GM12875 (cell line): ENCODE measurements around the gene NLRP12.
"Not testable (repeated sequence)": the region's sequence is repeated elsewhere in the genome, so short reads cannot be mapped to it uniquely, and the experiment has no call there.

Experiments used
- H3K4me3 ChIP-seq: one replicate; pipeline ENCODE4 v1.5.1; 2011; ENCODE audit warnings: low read depth, low read length, control low read depth
- CTCF ChIP-seq: IDR thresholded peaks from 2 replicates; pipeline ENCODE4 v1.5.1; 2011; ENCODE audit warnings: low read depth, mild to moderate bottlenecking, control low read depth, inconsistent platforms, low read length, moderate library complexity, borderline replicate concordance; ENCODE audit not compliant: insufficient read depth

The NLRP12 gene

GRCh38 chr19:53853707-53854106, 29.6 kb upstream of the NLRP12 start:
- TF ChIP-seq CTCF: no peak
- no peak overlapping the region for H3K4me3 ChIP-seq

DNA sequence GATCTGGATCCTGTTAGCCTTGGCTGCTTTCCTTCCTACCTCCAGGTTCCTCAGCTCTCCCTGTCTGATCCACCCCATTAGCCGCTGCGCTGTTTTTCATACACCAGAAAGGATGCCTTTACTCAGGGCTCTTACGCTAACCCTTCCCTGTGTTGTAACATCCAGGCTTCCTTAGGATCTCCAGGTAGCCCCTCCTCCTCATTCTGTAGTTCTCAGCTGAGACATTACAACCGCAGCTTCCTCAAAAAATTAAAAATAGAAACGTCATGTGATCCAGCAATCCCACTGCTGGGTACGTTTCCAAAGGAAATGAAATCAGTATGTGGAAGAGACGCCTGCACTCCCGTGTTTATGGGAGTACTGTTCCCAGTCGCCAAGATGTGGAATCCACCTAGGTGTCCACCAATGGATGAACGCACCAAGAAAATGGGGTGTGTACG, 25.1 kb upstream of the NLRP12 start:
- no peak for TF ChIP-seq CTCF
- no peak overlapping the region for H3K4me3 ChIP-seq

DNA sequence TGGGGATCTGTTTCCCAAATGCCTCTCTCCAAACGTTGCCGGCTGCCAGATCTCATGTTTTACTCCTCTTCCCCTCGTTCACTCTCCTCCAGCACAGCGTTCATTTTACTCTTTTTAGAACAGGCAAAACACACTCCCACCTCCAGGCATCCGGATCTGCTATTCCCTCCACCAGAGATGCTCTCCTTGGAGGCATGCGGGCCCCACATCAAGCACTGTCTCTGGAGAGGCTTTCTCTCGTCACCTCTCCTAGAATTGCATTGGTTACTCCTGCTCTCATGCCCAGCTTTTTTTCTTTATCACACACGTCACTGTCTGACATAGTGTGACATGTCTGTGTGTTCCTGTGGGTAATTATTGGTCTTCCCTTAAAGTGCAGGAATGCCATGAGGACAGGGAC, 23.4 kb upstream of the NLRP12 start:
- TF ChIP-seq CTCF: no peak
- no peak overlapping the region for H3K4me3 ChIP-seq

DNA sequence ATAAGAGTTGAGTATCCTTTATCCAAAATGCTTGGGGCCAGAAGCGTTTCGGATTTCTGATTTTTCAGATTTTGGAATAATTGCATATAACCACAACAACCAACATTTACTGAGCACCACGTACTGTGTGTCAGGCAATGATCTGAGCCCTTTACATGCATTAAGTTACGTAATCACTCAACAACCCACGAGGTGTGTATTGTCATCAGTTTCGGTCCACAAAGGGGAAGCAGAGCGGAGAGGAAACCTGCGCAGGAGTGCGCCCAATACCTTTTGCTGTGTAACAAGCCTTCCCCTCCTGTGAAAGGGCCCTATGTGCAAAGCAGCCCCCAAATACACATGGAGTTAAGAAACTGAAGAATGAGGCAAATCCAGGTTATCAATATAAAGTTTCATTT, 20.7 kb upstream of the NLRP12 start:
- TF ChIP-seq CTCF: no peak
- no peak overlapping the region for H3K4me3 ChIP-seq

- not testable (repeated sequence) for H3K4me3 ChIP-seq
Measured at GRCh38 chr19:53840914-53841313, 16.8 kb upstream of the NLRP12 start.

DNA sequence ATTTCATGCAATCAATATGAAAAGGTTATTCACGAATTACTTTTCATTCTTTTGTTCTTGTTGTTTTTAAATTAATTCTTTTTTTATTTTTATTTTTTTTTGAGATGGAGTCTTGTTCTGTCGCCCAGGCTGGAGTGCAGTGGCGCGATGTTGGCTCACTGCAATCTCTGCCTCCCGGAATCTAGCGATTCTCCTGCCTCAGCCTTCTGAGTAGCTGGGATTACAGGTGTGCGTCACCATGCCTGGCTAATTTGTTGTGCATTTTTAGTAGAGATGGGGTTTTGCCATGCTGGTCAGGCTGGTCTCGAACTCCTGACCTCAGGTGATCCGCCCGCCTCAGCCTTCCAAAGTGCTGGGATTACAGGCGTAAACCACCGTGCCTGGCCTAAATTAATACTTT, 16.1 kb upstream of the NLRP12 start:
- not testable (repeated sequence) for H3K4me3 ChIP-seq

GRCh38 chr19:53838446-53838845, 14.3 kb upstream of the NLRP12 start:
- not testable (repeated sequence) for H3K4me3 ChIP-seq

GRCh38 chr19:53832861-53833260, 8.7 kb upstream of the NLRP12 start:
- H3K4me3 ChIP-seq: not testable (repeated sequence)

GRCh38 chr19:53828531-53828930, 4.4 kb upstream of the NLRP12 start:
- TF ChIP-seq CTCF: no peak
- H3K4me3 ChIP-seq: no peak overlapping the region

- no peak for TF ChIP-seq CTCF
- H3K4me3 ChIP-seq: no peak overlapping the region
Measured at GRCh38 chr19:53826876-53827275, 2.8 kb upstream of the NLRP12 start.
